ENCODE data around the gene MSS51.

DNA sequence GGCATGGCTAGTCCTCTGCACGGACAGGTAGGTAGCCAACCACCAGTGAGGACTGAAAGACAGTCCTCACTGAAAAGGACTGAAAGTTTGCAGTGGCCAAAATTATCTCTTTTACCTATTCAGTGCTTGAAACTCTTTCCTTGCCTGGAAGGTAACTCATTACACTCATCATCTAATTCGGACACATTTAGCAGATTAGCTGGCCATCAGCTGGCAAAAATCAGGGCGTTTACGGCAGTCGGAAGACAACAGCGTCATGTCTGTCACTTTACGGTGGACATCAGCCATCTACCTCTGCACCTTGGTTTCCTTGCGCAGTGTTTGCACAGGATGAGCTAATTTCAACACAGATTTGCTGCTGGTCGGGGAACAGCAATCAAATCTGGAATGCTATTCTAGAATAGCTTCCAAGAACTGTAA lies 20.2 kb downstream of the MSS51 start:
- TF ChIP-seq GATA3 (IDR thresholded peaks at IDR 0.05; ENCODE audit: low read depth, low read length) (no peak), GATA2 (IDR thresholded peaks at IDR 0.05; ENCODE audit: low read depth, low read length) (no peak)

Data from SH-SY5Y (cell line).